Cardiac ventricle fibroblast (primary cell): ENCODE data around the gene HLA-DQB2. TPM values are rescaled to one million over a fixed set of nuclear protein-coding genes. Genes with fewer than 3 reads are reported as not detected.

Source experiments
- total RNA-seq: library from RNA; depleted of rRNA; stranded (reverse); fragments of >200 nt; gene quantifications from 2 replicates; pipeline ENCODE4 v1.2.3, GENCODE V29; 2015

Gene HLA-DQB2
- total RNA-seq = not detected in 2 replicates

GRCh38 chr6:32763421-32763820 is at the start of gene HLA-DQB2:
HLA-DQB2 (minus strand) TSS chr6:32763532; CDS start chr6:32763470, 62 bp downstream.

GRCh38 chr6:32741031-32741960 is 22.0 kb downstream of the HLA-DQB2 start, which contains the start of gene HLA-DQA2:
HLA-DQA2 (plus strand) TSS chr6:32741391; CDS start chr6:32741444, 53 bp downstream.

Other genes with a start within 250 kb of the HLA-DQB2 start
- not detected in 2 replicates for gene HLA-DRB5, start 233.2 kb downstream of the HLA-DQB2 start, total RNA-seq
- gene HLA-DRB1, start 173.7 kb downstream of the HLA-DQB2 start, total RNA-seq = 0.37 TPM in 1 of 2 replicates, not detected in the other
- not detected in 2 replicates for gene HLA-DQA1, start 126.1 kb downstream of the HLA-DQB2 start, total RNA-seq
- gene HLA-DQB1, start 96.9 kb downstream of the HLA-DQB2 start, total RNA-seq = not detected in 2 replicates
- gene HLA-DQA2, start 22.1 kb downstream of the HLA-DQB2 start, total RNA-seq = not detected in 2 replicates
- 0.56 and 1.1 TPM in 2 replicates for gene HLA-DOB, start 53.5 kb upstream of the HLA-DQB2 start, total RNA-seq
- 9.0 and 14.5 TPM in 2 replicates for gene TAP2, start 75.2 kb upstream of the HLA-DQB2 start, total RNA-seq
- gene PSMB8, start 80.5 kb upstream of the HLA-DQB2 start, total RNA-seq = 44.7 and 54.2 TPM in 2 replicates
- 19.2 and 19.4 TPM in 2 replicates for gene TAP1, start 90.2 kb upstream of the HLA-DQB2 start, total RNA-seq
- gene PSMB9, start 90.7 kb upstream of the HLA-DQB2 start, total RNA-seq = 27.2 and 33.0 TPM in 2 replicates
- not detected in 2 replicates for gene HLA-DMB, start 177.5 kb upstream of the HLA-DQB2 start, total RNA-seq
- gene HLA-DMA, start 189.6 kb upstream of the HLA-DQB2 start, total RNA-seq = 3.9 and 4.2 TPM in 2 replicates
- 112 and 121 TPM in 2 replicates for gene BRD2, start 205.1 kb upstream of the HLA-DQB2 start, total RNA-seq
- gene HLA-DOA, start 246.1 kb upstream of the HLA-DQB2 start, total RNA-seq = 0.12 TPM in 1 of 2 replicates, not detected in the other